HG02759 (cell line): ENCODE measurements around the gene NKAP.
"Not testable (repeated sequence)": the region's sequence is repeated elsewhere in the genome, so short reads cannot be mapped to it uniquely, and the experiment has no call there.

ENCODE experiments used
- ATAC-seq: cut with Tn5 transposase; IDR thresholded peaks from one replicate; pipeline ENCODE4 v1.9.1; 2021; ENCODE audit warnings: mild to moderate bottlenecking, moderate library complexity; ENCODE audit not compliant: unreplicated experiment

Gene NKAP

GRCh38 chrX:119943185-119943988 lies at the start of gene NKAP:
Gene NKAP, minus strand, starts transcription at chrX:119943751. Its CDS starts 146 bp downstream, at chrX:119943605.
- ATAC-seq, result peak; percentile 85

DNA sequence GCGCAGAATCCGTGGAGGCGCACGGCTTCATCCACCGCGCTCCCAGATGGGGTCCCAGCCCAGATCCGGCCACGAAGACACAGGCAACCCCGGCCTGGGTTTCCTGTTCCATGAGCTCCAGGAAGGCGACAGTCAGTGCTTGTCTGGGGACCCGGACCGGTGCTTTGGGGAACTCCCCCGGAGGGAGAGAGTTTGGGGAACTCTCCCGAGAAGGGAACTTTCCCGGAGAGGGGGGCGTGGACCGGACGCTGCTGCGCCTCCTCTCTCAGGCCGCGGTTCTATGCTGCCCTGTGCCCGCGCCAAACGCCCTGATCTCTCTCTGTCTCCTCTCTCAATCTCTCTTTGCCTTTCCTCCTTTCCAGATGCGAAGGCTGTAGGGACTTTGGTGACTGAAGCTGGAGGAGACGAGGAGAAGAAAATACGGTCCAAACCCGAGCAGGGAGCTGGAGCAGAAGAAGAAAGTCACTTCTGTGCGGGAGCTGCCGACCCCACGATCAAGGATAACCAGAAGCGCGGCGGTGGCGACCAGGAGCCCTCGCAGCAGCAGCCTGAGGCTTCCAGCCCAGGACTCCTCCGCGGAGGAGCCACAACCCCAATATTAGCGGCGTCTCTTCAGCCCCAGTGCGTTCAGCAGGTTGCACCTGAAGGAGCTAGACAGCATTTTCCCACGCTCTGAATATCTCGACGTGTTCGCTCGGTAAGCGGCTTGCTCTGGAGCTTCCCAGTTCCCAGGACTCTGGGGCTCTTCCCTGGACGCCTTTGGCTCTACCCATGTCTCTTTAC lies 47.6 kb upstream of the NKAP start:
- ATAC-seq, result peak; percentile 59

GRCh38 chrX:119990556-119991004 lies 47.0 kb upstream of the NKAP start:
- no peak for ATAC-seq

DNA sequence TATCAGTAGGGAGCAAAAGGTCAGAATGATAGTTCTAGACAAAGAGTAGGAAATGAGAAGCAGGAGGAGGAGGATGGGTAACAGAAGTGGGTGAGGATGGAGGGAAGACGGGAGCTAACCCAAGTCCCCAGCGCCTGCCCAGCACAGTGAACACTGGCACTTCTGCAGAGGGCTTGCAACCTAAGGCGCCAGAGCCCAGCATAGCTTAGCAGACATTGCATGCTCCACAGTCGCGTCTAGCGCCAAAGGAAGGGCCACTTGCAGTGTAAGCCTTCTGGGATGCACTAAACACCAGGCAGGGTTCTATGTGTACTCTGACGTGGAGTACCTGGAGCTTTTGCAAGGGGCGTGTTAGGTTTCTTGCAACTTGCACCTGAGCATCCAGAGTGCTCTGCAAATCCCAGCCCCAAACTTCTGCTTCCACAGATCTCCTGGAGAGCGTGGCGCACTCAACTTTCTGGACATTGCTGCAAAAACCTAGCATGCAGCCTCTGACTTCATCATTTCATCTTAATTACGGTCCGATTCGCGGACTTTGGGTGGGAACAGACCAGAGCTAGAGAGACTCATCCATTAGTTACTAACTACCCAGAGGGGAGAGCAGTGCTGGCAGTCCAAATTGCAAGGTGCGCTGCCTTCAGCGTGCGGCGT lies 46.5 kb upstream of the NKAP start:
- ATAC-seq, result no peak

DNA sequence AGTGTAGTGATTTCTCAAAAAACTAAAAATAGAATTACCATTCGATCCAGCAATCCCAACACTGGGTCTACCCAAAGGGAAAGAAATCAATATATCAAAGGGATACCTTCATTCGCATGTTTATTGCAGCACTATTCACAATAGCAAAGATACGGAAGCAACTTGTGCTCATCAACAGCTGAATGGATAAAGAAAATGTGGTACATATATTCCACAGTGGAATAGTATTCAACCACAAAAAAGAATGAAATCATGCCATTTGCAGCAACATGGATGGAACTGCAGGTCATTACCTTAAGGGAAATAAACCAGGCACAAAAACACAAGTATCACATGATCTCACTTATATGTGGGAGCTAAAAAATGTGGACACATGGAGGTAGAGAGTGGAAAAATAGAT lies 42.7 kb upstream of the NKAP start:
- no peak for ATAC-seq

DNA sequence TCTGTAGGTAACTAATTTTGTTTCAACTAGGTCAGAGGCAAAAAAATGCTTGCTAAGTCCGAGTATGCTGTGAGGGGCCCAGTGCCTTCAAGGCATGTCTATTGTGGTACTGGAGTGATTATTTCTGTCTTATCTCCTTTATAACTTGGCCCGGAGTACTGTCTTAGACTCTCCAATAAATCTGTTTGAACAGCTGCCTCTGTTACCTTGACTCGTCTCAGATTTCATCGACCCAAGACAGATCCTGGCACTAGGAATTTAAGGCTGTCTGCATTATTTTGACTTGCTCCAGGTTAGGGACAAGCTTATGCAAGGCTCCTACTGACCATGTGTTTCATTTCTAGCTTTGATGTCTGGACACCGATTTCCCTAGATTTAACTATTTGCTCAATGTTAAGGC lies 41.1 kb upstream of the NKAP start:
- ATAC-seq, result no peak

DNA sequence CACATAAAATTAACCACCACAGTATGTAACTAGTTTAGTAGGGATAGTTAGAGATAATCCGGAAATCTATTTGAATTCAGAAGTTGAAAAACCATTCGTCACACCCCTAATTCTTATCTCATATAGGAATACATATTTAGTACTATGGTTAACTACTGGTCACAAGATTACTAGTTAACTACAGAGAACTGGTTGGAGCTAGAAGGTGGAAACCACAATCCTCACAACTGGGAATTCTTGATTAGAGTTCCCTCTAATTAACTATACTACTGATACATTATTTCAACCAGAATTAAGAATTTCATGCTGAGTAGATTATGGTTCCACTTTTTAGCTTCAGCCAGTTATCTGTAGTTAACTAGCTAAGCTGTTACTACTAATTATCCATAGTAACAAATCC lies 39.9 kb upstream of the NKAP start:
- ATAC-seq, result no peak

DNA sequence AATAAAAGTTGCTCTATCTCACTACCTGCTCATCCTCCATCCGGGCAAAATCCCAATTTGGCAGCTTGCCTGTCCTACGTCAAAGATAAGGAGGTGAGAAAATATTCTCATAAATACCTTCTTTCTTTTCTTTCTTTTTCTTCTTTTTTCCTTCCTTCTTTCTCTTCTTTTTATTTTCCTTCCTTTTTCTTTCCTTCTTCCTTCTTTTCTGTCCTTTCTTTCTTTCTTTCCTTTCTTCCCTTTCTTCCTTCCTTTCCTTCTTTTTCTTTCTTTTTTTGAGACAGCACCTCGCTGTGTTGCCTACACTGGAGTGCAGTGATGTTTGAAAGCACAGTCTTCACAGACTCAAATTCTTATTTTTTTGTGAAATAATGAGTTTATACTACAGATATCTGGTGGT lies 38.6 kb upstream of the NKAP start:
- no peak for ATAC-seq

GRCh38 chrX:119981286-119982070 lies 37.9 kb upstream of the NKAP start:
- no peak for ATAC-seq

DNA sequence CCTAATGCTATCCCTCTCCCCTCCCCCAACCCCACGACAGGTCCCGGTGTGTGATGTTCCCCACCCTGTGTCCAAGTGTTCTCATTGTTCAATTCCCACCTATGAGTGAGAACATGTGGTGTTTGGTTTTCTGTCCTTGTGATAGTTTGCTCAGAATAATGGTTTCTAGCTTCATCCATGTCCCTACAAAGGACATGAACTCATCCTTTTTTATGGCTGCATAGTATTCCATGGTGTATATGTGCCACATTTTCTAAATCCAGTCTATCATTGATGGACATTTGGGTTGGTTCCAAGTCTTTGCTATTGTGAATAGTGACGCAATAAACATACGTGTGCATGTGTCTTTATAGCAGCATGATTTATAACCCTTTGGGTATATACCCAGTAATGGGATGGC lies 33.6 kb upstream of the NKAP start:
- not testable (repeated sequence) for ATAC-seq

DNA sequence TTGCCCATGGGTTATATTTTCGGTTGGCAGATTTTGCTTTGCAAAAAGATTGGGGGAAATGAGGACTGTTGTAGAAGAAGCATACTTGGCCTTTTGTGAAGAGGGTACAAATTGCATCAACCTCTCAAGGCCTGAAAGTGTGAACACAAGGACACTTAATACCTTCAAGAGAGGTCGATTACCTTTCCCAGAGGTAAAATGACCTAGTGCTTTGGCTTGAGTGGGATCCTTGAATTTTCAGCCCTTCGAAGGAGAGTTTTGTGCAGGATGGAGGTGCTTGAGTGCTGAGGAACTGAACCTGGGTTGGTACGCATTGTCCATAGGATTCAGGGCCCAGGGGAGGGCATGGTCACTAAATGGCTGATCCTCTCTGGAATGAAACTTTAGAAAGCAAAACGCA lies 27.6 kb upstream of the NKAP start:
- ATAC-seq, result no peak

GRCh38 chrX:119970574-119970973 lies 27.0 kb upstream of the NKAP start:
- ATAC-seq, result no peak

GRCh38 chrX:119966837-119967236 lies 23.3 kb upstream of the NKAP start:
- ATAC-seq, result not testable (repeated sequence)

- no peak for ATAC-seq
Measured at GRCh38 chrX:119960625-119961024, 17.1 kb upstream of the NKAP start.

DNA sequence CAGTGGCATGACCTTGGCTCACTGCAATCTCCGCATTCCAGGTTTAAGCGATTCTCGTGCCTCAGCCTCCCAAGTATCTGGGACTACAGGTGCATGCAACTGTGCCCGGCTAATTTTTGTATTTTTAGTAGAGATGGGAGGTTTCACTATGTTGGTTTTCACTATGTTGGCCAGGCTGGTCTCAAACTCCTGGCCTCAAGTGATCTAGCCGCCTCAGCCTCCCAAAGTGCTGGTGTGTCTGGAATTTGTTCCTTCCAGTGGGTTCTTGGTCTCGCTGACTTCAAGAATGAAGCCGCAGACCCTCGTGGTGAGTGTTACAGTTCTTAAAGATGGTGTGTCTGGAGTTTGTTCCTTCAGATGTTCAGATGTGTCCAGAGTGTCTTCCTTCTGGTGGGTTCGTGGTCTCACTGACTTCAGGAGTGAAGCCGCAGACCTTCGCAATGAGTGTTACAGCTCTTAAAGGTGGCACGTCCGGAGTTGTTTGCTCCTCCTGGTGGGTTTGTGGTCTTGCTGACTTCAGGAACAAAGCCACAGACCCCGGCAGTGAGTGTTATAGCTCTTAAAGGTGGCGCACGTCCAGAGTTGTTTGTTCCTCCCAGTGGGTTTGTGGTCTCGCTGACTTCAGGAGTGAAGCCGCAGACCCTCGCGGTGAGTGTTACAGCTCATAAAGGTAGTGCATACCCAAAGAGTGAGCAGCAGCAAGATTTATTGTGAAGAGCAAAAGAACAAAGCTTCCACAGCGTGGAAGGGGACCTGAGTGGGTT lies 12.4 kb upstream of the NKAP start:
- not testable (repeated sequence) for ATAC-seq

- no peak for ATAC-seq
Measured at GRCh38 chrX:119954374-119954773, 10.8 kb upstream of the NKAP start.

GRCh38 chrX:119948381-119948780 lies 4.8 kb upstream of the NKAP start:
- ATAC-seq, result no peak

GRCh38 chrX:119945481-119945880 lies 1.9 kb upstream of the NKAP start:
- ATAC-seq, result no peak

- ATAC-seq, result peak; percentile 9
Measured at GRCh38 chrX:119942831-119943184, 743 bp downstream of the NKAP start.

GRCh38 chrX:119942173-119942819 lies 1.3 kb downstream of the NKAP start:
- no peak for ATAC-seq
